ENCODE measurements around the gene ZBTB11.
"Not testable (repeated sequence)": the region's sequence is repeated elsewhere in the genome, so short reads cannot be mapped to it uniquely, and the experiment has no call there.

The ZBTB11 gene

DNA sequence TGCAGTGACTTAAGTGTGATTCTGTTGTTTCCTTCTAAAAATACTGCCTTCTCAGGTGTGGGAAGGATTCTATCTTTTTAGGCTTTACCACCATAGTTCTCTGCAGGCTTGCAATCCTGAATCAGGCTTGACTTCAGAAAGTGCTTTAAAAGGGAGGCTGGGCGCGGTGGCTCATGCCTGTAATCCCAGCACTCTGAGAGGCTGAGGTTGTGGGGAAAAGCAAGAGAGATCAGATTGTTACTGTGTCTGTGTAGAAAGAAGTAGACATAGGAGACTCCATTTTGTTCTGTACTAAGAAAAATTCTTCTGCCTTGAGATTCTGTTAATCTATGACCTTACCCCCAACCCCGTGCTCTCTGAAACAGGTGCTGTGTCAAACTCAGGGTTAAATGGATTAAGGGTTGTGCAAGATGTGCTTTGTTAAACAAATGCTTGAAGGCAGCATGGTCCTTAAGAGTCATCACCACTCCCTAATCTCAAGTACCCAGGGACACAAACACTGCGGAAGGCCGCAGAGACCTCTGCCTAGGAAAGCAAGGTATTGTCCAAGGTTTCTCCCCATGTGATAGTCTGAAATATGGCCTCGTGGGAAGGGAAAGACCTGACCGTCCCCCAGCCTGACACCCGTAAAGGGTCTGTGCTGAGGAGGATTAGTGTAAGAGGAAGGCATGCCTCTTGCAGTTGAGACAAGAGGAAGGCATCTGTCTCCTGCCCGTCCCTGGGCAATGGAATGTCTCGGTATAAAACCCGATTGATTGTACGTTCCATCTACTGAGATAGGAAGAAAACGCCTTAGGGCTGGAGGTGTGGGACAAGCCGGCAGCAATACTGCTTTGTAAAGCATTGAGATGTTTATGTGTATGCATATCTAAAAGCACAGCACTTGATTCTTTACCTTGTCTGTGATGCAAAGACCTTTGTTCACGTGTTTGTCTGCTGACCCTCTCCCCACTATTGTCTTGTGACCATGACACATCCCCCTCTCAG lies 15.0 kb upstream of the ZBTB11 start:
- not testable (repeated sequence) for DNase-seq

DNA sequence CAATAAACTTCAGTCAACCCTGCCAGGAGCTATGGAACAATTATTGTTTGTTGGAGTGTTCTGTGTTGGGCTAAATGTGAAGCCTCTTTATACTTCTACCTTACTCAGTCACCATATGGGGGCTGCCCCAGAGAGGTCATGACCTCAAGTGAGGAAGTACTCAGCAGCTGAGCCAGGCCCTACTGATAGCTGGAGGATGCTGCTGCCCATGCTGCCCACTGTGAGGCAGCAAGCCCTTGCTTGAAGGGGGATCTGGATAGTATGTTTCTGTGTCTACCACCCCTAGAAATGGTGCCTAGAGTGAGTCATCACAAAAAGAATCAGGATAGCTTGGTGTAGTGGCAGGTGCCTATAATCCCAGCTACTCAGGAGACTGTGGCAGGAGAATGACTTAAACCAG lies 14.0 kb upstream of the ZBTB11 start:
- no peak for DNase-seq

DNA sequence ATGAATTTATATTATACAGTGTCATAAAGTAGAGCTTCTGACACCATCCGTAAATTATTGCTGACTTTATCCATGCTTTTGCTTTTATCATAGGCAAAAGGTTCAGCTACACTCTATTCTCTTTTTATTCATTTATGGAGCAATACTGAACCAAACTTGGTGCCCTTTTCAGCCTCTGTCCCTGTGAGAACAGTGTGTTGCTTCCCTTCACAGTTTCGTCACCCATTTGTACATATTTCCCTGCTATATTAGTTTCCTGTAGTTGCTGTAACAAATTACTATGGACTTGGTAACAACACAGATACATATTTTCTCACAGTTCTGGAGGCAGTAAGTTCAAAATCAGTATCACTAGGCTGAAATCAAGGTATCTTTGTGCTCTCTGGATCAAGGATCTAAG lies 12.4 kb upstream of the ZBTB11 start:
- DNase-seq: no peak

DNA sequence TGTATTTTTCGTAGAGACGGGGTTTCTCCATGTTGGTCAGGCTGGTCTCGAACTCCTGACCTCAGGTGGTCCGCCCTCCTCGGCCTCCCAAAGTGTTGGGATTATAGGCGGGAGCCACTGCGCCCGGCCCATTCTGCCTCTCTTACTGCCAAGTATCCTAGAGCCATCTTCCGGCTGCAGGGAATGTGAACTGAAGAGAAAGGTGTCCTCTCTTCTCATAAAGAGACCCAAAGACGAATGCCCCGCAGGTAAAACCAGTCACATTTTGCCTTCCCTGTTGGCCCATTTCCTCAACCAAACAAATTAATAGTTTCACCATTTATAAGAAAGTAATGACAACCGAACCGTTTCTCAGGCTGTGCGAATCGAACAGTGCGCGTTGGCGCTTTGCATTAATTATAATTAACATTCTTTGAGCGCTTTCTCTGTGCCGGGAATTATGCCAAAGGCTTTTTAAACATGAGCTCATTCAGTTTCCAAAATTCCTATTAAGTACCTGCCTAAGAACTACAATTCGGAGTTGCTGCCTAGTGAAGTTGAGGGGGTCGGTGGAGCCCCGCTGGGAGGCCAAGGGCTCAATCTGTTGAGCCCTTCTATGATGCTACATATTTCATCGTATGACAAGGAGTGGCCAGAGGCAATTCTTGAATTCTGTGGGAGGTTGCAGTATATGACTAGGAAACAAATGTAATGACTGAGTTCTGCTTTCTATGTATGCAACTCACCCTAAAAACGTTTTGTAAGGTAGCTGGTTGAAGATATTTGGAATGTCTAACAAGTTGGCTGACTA lies 10.4 kb upstream of the ZBTB11 start:
- no peak for DNase-seq

DNA sequence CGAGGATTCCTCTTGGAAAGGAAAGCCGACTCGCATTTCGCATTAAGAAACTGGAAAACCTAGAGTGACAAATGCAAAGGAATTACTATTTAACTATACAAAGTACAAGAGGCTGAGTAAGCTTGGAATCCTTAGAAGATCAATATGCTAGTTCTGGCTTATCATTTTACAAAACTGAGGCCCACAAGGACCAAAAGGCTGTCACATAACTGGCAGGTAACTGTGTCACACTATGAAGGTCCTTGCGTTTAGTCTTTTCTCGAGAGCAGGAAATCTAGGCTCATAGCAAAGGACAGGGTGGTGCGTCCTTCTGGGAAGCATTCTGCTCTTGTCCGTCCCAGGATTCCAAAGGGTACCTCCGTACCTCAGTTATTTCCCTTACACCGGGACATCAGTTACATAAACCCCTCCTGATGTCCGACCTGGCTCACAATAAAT lies 9.0 kb upstream of the ZBTB11 start:
- DNase-seq: no peak

DNA sequence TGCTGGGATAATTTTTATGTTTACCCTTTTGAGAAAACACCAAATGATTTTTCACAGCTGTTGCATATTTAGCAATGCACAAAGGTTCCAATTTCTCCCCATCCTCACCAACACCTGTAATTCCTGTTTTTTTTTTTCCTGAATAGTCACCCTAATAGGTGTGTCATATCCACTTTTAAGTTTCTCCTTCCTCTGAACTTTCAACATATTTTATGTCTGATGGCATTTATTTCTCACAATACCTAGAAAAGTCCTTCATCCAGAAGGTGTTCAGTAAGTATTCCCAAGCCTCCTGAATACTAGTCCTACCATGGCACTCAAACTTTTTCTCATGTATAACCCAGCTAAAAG lies 8.1 kb upstream of the ZBTB11 start:
- DNase-seq: no peak

DNA sequence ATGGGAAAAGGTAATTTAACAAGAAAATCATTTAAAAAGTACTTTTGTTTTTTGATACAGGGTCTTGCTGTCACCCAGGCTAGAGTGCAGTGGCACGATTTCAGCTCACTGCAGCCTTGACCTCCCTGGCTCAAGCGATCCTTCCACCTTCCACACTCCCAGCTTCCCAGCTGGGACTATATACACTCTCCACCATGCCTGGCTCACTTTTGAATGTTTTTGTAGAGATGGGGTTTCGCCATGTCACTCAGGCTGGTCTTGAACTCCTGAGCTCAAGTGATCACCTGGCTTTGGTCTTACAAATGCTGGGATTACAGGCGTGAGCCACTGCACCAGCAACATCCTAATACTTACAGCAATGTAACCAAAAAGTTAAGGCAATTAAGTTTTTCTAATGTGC lies 3.5 kb upstream of the ZBTB11 start:
- no peak for DNase-seq

DNA sequence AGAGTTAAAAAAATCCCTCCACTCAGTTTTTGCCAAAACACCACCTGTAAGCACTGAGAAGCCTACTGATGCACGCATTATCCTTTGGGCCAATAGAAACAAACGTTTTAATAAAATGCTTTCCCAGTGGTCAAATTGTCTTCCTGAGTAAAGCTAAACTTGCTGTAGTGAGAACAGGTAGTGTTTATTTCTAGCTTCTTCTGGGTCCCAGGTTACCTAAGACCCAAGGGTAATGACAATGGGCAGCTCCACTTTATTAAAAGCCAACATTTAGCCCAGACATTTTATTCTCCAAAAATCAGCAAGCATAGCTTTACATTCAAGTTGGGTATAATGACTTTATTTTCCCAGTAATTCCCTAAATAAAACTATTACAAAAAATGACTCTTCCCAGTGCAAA lies 1.9 kb upstream of the ZBTB11 start:
- DNase-seq: not testable (repeated sequence)

DNA sequence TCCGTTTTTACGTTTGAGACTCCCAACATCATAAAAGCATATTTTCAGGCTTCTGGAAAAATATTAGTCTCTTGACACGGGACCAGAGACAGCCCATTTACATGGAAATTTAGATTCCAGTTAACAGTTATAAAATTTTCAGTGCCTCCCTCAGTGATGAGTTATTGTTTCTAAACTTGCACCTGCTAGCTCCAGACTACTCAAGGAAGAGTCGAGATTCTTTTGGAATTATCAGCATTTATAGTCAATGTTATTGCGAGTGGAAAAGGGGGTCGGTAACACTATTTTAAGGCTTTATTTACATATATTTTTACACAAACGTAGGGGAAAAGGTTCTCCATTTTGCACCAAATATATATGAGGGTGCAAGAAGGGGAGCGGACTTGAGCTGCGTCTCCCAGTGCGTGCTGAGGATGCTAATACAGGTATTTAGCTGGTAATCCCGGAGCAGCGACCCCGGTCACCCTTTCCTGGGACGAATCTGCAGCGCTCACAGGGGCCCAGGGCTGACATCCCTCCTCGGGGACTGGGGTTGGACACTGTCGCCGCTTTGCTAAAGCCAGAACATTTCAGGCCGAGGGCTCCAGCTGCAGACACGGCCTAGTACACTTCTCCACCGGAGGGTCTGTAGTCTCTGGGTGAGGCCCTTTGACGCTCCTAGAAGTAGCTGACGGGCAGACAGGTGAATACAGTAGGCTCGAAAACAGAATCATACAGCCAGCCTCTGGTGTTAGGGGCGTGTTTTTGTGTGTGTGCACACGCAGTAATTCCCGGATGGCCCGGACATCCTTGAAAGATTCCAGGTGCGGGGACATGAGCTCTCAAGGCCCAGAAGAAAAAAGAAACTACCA lies 729 bp upstream of the ZBTB11 start:
- no peak for DNase-seq

DNA sequence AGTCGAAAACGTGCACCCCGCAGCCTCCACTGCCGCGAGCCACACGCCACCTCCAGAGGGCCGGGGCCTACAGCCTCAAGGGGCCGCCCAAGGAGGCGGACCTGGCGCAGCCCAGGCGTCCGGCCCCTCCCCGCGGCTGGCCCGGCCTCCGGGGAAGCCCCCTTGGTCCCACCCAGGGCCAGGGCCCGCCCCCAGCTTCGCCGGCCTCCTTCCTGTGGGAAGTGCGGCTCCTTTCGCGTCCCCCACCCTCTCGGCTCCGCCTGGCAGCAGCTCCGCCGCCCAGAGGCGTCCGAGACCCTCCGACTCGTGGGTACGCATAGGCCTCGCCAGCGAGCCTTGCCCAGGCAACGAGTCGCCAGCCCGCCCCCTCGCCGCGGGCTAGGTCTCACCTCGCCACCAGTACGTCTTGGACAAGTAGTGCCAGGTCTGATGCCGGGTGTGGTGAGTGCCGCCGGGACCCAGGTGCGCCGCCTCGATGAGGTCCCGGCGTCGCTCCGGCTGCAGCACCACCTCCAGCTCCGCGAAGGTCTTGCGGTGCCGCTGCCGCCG lies 642 bp downstream of the ZBTB11 start:
- no peak for DNase-seq

DNA sequence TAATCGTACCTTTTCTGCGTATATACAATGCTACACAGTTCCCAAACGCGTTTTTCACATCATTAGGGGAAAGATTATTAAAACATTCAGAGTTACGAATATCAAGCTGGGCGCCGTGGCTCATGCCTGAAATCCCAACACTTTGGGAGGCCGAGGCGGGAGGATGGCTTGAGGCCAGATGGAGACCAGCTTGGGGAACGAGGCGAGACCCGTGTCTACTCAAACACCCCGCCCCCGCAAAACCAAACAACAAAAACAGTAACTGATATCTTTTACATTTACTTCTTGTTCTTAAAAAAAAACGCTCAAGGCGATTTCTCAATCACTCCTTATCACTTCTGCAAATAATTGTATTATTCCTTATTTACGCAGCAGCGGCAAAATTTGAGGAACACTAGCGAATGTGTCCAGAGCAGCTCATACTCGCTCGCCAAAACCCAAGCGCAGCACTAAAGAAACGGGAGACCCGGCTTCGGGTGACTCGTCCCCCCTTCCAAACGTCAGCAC lies 1.2 kb downstream of the ZBTB11 start:
- no peak for DNase-seq

DNA sequence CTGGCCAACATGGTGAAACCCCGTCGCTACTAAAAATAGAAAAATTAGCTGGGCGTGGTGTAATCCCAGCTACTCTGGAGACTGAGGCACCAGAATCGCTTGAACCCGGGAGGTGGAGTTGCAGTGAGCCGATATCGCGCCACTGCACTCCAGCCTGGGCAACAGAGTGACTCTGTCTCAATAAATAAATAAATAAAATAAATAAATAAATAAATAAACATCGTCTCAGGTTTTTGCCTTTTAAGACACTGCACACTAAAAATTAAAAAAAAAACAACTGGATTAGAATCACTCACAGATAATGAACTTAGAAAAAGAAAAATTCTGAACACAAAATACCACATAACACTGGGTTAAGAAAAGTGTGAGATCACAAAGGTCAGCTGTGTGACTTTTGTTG lies 2.4 kb downstream of the ZBTB11 start:
- DNase-seq: no peak

DNA sequence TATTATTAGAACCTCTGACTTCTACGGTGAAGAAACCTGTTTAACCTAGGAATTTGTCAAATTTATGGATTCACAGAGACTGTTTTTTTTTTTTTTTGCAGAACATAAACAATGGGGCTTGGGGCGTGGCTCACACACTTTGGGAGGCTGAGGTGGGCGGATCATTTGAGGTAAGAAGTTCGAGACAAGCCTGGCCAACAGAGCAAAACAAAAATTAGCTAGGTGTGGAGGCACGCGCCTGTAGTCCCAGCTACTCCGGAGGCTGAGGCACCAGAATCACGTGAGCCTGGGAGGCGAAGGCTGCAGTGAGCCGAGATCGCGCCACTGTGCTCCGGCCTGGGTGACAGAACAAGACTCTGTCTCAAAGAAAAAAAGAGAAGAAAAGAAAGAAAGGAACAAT lies 3.0 kb downstream of the ZBTB11 start:
- DNase-seq: no peak

DNA sequence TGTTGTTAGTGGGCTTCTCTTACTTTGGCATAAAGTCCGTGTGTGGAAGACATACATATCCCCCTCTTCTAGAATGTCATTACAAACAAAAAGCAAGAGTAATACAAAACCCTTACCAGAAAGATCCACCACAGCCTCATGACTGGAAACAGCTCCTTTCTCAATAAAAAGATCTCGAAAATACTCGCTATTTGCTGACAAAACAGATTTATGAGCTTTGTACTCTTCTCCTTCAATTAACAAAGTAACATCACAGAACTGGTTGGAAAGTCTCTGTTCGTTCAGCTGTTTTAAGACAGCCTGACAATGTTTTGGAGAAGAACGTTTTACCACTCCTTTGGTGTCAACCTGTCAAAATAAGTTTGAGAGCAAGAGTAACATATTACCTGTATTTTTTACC lies 5.9 kb downstream of the ZBTB11 start:
- no peak for DNase-seq

DNA sequence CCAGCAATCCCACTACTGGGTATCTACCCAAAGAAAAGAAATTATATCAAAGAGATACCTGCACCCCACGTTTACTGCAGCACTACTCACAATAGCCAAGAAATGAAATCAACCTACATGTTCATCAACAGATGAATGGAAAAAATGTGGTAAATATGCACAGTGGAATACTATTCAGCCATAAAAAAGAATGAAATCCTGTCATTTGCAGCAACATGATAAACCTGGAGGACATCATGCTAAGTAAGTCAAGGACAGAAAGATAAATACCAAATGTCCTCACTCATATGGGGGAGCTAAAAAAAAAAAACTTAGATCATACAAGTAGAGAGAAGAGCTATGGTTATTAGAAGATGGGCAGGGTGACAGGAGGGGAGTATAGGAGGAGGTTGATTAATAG lies 9.1 kb downstream of the ZBTB11 start:
- no peak for DNase-seq

DNA sequence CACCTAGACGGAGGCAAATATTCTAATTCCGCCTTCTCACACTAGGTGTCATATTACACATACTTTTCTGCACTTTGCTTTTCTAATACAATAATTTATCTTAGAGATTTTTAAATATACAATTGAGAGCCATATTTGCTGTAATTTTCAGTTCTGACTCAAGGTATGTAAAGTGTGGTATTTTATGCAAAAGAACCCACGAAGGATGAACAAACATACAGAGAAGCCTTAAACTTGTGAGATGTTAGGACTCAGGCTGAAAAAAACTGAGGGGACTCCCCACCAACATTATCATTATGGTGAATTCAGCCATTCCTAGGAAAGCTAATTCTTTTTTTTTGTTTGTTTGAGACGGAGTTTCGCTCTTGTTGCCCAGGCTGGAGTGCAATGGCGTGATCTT lies 9.6 kb downstream of the ZBTB11 start:
- DNase-seq: no peak

DNA sequence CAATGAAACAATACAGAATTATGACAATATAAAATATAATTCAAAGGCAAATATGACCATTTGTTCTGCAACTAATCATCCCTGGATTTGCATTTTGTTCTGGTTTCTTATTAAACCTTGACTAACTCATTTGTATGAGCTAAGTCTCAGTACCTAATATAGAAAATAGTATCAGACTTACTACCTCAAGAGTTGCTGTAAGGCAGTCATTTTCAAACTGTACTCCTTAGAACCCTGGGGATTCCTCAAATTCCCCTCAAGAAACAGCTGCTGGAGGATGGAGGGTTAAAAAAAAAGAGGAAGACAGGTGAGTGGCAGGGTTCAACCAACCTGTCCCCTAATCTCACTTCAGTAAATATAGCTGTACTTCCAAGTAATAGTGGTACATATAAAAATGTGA lies 11.1 kb downstream of the ZBTB11 start:
- DNase-seq: no peak

DNA sequence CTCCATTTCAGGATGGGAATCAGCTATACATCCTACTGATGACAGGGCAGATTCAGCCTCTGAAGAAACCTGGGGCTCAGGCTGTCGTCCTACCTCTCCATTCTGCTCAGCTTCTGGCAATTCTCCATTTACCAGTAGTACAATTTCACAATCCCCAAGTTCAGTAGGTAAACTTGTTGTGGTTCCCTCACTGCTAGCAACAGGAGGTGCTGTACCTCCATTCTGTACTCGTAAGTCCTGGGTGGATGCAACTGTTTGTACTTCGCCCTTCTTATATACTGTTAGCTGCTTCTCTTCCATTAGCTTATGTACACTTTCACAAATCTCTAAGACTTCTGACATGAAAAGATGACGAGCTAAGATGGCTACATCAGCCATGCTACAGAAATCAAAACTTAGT lies 11.6 kb downstream of the ZBTB11 start:
- DNase-seq: no peak

DNA sequence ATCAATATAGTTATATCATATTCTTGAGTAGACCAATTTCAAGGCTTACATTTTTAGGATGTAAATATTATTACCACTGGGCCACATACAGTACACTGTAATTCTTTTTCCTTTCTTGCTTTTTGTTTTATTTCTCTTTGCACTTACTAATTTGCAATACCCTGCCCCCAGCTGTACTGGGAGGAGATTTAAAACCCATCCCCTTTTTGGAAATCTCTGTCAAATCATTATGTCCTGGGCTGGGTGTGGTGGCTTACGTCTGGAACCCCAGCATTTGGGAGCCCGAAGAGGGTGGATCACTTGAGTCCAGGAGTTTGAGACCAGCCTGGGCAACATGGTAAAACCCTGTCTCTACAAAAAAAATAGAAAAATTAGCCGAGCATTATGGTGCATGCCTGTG lies 16.2 kb downstream of the ZBTB11 start:
- DNase-seq: no peak

DNA sequence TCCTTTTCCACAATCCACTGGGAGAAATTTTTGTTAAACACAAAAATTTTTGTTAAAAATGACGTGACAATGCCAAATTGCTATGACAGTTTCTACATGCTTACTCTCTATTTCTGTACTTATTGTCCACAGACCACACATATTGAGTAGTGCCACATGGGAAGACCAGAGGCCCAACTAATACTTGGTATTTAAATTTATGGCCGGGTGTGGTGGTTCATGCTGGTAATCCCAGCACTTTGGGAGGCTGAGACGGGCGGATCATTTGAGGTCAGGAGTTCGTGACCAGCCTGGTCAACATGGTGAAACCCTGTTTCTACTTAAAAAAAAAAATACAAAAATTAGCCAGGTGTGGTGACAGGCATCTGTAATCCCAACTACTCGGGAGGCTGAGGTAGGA lies 20.3 kb downstream of the ZBTB11 start:
- DNase-seq: no peak

DNA sequence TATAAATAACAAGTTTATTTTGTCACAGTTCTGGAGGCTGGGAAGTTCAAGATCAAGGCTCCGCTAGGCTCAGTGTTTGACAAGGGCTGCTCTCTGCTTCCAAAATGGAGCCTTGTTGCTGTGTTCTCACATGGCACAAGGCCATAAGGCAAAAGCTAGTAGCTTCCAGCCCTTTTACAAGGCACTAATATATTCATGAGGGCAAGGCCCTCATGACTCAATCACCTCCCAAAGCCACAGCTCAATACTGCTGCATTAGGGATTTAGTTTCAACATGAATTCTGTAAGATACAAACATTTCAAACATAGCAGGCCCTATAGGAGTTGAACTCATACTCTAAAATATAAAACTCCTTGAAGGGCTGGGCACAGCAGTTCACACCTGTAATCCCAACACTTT lies 30.2 kb downstream of the ZBTB11 start:
- no peak for DNase-seq

DNA sequence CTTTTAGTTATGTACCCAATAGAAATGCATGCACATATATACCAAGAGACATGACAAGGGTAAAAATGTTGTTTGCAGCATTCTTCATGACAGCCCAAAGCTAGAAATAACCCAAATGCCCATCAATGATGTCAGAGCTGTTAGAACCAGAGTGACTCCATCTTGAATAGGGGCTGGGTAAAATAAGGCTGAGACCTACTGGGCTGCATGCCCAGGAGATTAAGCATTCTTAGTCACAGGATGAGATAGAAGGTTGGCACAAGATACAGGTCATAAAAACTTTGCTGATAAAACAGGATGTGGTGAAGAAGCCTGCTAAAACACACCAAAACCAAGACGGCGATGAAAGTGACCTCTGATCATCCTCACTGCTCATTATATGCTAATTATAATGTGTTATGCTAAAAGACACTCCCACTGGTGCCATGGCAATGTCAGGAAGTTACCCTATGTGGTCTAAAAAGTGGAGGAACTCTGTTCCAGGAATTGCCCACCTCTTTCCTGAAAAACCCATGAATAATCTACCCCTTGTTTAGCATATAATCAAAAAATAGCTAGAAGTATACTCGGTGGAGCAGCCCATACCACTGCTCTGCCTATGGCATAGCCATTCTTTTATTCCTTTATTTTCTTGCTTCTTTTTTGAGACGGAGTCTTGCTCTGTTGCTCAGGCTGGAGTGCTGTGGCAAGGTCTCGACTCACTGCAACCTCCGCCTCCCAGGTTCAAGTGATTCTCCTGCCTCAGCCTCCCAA lies 32.9 kb downstream of the ZBTB11 start:
- no peak for DNase-seq
